GM23248 (cell line): ENCODE measurements around the gene PXT1.

Source experiments
- EZH2 ChIP-seq: fragments of 200-600 bp; sonication (generic); IDR thresholded peaks from 2 replicates; pipeline ENCODE4 v1.6.1; 2018; ENCODE audit warnings: antibody characterized with exemption, mild to moderate bottlenecking; ENCODE audit not compliant: insufficient read depth, poor library complexity, severe bottlenecking
- EZH2phosphoT487 ChIP-seq: fragments of 200-600 bp; sonication (generic); IDR thresholded peaks from 2 replicates; pipeline ENCODE4 v1.6.1; 2018; ENCODE audit warnings: antibody characterized with exemption, moderate library complexity, mild to moderate bottlenecking, low read depth; ENCODE audit not compliant: insufficient read depth

GRCh38 chr6:36399970-36400369 is 42.7 kb downstream of the PXT1 start:
- TF ChIP-seq EZH2phosphoT487, result no peak
- no peak for TF ChIP-seq EZH2
